Measurements from ENCODE around the gene ZPR1.
"Not testable (repeated sequence)": the region's sequence is repeated elsewhere in the genome, so short reads cannot be mapped to it uniquely, and the experiment has no call there.

Gene ZPR1

DNA sequence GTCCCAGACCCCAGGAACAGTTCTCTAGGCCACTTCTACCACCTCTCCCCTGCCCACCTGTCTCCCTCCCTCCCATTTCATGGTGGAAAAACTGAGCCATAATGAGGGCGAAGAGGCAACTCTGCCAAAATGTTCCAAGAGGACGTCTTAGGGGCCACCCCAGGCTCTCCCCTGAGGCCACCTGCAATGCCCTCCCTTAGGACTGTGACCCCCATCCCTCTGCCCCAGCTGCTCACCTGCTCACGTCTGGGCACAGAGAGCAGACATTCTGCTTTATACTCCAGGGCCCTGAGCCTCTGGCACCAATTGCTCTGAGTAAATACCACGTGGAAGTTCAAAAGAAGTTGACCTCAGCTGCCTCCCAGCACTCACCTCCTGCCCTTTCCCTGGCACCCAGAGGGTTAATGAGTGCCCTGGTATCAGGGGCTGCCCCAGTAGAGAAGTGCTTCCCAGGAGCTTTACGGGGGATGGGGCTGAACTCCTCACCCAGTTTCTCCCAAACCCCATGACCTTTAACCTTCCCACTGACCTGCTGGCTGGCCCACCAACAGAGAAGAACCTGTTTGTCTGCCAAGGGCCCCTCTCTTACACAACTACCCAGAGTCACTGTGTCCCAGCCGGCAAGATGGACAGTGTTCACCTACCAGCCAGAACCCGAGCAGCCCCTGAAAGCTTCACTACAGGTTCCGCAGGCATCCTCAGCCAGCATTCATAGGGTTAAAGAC, 4.5 kb upstream of the ZPR1 start:
- DNase-seq, result no peak

DNA sequence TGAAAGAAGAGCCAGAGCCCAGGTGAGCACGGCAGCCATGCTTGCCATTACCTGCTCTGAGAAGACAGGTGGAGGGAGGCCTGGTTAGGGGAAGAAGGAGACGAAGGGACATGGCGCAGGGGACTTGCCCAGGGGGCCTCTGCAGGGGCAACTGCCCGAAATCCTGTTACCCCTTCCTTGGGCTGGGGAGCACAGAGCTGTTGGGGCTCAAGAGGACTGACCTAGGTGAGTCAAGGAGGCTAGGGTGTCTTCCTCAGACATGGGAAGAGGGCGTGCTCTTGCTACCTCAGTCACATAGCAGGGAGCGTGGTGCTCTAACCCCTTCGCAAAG, 4.0 kb upstream of the ZPR1 start, which contains the start of gene APOA5:
Gene APOA5 (minus strand): TSS at position 67 of the 331 bp plus-strand sequence. CDS start 19 bp downstream, at position 48.
- DNase-seq, result no peak

DNA sequence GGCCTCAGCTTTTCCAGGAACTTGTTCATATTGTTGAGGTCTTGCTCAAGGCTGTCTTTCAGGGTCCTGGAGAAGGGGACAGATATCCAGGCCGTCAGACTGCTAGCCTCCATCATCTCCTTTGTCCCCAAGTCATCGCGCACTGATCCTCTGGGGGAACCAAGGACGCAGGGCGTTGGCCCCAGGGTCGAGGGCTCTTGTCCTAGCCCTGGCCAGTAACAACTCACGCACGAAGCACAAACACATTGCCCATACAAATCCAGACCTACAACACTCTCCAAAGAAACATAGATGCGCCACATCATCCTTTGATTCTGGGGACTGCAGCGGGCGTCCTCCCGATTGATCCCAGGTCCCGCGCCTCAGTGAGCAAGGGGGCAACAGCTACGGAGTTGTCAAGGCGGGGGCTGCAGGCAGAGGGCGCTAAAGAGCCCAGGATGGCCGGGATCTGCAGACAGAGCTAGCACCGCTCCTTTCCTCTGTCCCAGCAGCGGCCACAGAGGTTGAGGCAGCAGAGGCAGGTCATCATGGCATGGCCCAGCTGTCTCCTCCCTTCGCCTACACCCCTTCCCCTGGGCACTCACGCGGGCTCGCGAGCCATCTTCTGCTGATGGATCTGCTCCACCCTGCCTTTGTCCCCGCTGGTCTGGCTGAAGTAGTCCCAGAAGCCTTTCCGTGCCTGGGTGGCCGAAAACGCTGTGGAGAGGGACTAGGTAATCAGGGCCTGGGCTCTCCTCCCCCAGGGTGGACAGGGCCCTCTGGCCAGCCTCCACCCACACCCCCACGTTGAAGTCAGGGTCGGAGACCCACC, 3.4 kb upstream of the ZPR1 start:
- DNase-seq, result peak; percentile 83

DNA sequence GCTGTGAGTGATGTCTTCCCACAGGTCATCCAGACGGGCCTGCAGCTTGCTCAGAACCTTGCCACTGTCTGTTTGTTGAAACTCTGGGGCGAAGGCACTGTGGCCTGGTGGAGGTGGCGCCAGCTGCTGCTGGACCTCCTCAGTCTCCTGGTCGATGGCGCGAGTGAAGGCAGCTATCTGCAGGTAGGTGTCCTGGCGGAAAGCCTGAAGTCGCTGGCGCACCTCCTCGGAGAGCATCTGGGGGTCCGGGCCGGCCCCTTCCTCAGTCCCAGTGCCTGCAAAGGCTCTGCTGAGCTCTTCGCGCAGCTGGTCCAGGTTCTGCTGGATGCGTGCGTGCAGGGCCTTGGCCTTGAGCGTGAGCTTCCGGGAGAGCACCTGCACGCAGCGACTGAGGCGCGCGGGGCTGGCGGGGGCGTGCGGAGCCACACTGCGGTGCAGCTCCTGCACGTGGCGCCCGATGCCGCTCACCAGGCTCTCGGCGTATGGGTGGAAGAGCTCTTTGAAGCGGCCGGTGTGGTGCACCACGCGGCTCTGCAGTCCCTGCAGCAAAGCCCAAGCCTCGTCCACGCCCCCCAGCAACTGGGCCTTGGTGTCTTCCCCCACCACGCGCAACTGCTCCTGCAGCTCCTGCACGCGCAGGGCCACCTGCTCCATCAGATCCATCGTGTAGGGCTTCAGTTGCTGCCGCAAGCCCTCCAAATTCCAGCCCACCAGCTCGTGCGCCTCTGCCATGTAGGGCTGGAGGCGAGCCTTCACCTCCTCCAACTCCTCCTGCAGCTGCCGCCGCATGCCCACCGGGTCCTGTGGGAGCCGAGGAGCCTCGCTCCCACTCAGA, 2.6 kb upstream of the ZPR1 start:
- DNase-seq, result no peak

DNA sequence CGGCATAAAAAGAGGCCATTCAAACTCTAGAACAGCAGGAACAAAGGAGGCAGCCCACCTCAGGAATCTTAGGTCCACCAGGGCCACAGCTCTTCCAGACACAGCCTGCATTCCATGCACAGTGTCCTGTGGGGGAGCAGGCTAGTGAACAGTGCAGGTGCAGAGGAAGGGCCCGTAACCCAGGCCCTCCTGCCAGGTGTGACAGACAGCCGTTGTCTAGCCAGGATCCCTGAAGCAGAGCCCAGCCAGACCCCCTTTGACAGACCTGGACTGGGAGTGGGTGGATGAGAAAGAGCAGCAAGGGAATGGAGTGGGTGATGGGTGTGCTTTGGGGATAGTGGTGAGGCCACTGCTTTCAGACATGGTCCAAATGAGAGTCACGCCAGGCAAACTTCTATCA, 1.2 kb upstream of the ZPR1 start:
- DNase-seq, result no peak

DNA sequence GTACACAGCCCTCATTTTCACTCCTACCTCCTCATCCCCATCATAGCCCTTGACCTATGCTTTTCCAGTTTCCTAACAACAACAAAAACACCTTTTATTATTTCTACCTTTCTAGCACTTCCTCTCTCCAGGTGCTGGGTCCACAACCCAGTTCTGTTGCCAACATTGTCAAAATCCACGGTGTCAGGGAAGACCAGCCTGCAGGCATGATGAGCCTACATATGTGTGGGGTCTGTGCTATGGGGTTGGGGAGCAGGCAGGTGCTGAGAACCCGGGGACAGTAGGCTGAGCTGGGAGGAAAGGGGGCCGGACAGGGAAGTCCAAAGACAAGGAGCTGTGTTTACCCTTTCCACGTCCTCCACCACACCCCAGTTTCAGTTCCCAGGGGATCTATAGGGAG, 711 bp upstream of the ZPR1 start:
- DNase-seq, result no peak

DNA sequence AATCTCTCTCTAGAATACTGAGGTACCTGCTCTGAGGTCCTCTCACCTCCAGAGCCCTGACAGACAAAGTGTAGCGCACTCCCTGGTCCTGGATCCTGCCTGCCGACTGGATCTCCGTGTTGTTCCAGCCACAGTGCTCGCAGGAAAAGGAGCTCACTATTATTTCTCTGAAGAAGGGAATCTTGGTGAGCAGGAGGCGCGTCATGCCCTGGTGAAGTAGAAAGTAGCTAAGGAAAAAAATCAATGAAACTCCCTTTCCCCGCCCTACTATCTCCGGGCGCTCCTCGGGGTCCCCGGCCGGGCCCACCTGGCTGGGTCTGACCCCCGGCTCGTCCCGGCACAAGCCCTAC, 412 bp downstream of the ZPR1 start:
- DNase-seq, result no peak

DNA sequence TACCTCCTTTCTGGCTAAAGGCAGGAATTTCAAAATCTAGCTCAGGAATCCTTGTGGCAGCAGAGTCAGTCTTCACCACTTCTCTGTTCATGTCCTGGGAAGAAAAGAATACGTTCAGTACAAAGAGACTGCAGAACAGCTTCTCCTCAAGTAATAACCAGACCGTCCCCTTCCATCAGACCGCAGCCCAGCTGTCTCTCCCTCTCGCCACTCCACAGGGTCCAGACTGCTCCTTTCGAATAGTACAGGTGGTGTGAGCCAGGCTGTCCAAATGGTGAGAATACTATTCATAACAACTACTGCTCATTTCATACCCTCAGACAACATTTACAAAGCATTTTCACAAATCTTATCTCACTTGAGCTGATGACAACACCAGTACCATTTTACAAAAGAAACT, 857 bp downstream of the ZPR1 start:
- no peak for DNase-seq

DNA sequence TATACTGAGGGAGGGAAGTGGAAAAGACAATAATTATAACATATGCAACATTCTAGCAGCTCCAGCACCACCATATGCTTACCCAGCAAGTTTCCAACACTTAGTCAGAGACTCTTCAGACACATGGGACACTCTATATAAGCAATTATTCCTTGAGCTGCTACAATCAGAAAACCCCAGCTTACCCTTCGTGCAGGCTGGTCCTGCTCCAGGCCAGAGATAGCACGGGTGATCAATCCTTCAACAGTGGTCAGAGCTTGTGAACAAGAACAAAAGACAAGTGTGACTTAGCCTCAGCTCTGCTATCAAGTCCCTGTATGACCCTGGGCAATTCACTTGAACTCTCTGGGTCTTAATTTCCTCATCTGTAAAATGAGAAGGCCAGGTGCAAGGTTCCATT, 1.5 kb downstream of the ZPR1 start:
- DNase-seq, result no peak

DNA sequence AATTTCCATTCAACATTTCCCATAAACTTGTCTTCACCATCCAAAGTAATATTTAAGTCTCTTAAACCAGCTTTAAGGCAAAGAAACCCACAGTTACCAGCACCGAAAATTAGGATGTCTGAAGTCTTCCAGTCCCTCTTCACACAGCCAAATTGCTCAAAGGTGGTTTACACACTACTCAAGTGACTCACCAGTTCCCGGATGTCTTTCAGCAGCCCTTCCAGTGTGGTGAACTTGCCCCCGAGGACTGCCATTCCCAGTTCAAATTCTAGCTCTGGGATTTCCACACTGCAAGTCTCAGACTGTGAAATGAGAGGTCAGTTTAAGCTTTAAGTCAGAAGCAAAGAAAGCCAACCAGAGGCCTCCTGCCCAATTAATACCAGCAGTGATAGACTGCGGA, 5.1 kb downstream of the ZPR1 start:
- no peak for DNase-seq

DNA sequence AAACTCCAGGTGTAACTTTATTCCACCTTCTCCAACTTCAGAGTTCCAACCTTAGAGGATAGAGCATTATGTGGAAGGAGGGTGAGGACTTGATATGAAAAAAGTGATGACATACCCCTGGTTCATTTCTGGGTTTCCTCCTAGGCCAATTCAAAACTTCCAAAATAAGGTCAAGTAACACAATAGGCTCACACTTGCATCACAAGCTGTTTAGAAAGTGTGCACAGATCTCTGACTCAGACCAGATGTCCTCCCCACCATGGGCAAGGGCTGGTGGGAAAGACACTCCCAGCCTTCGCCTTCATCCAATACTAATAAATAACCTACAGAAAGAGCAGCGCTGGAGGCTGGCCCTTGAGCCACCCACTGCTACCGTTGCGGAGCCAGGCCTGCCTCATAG, 9.3 kb downstream of the ZPR1 start:
- DNase-seq, result no peak

DNA sequence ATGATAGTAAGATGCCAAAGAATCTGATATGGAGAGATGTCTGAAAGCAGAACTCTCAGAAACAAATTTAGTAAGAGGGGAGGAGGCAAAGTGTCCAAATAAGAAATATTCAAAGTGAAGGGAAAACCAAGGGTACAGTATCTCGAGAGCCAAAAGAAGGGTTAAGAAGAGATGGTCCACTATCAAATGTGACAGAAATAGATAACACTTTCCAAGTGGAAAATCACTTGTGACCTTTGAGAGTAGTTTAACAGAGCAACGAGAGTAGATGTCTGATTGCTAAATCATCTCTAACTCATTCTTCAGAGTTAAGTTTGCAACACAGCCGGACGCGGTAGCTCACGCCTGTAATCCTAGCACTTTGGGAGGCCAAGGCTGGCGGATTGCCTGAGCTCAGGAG, 10.8 kb downstream of the ZPR1 start:
- DNase-seq, result no peak

DNA sequence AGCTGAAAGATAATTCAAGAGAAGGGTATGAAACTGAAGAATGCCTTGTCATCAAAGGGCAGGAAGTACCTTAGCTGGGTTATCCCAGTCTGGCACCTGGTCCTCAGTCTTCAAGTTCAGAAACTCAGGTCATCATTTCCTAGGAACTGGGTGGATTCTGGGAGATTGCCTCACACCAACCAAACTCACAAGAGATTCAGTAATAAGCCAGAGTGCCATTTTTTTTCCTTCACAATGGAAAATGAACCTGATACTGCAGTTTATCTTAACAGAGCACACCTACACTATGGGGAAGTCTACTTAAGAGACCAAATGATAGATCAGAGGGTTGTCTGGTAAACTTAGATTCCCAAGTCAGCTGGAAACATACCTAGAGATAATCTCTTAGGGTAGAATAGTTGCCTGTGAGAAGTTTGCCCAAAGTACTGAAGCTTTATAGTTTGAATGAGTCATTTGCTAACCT, 11.3 kb downstream of the ZPR1 start:
- no peak for DNase-seq

DNA sequence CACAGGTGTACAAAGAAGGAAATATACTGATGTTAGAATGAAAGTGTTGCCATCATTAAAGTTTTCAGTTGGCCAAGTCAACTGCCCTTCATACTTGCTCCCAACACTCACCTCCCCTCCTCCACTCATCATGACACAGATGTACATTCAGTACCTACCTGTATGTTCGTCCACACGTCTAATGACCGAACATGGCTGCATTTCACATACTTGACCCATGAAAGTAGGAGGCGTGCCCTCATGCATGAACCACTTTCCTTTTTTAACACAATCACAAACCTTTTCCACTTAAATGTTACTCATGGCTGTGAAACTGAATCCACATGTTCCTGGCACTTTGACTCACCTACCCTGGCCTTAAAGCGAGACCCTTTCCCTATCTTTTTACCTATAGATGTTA, 11.8 kb downstream of the ZPR1 start:
- DNase-seq, result no peak

DNA sequence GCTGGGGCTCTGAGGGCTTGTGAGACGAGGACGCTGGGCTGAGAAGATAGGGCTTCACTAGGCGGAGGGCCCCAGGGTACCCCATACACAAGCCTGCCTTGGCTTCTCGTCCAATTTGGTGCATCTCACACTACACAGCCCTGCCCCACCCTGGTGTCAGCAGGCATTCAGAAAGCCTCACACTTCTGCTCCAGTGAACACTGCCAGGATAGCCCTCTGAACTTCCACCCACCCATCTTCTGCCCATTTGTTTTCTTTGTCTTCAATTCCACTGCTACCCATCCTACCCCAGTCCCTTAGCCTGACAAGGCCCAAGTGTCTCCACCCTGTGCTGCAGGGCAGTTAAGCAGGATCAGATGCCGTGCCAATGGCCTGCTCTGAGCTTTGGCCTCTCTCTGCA, 13.2 kb downstream of the ZPR1 start:
- DNase-seq, result no peak

DNA sequence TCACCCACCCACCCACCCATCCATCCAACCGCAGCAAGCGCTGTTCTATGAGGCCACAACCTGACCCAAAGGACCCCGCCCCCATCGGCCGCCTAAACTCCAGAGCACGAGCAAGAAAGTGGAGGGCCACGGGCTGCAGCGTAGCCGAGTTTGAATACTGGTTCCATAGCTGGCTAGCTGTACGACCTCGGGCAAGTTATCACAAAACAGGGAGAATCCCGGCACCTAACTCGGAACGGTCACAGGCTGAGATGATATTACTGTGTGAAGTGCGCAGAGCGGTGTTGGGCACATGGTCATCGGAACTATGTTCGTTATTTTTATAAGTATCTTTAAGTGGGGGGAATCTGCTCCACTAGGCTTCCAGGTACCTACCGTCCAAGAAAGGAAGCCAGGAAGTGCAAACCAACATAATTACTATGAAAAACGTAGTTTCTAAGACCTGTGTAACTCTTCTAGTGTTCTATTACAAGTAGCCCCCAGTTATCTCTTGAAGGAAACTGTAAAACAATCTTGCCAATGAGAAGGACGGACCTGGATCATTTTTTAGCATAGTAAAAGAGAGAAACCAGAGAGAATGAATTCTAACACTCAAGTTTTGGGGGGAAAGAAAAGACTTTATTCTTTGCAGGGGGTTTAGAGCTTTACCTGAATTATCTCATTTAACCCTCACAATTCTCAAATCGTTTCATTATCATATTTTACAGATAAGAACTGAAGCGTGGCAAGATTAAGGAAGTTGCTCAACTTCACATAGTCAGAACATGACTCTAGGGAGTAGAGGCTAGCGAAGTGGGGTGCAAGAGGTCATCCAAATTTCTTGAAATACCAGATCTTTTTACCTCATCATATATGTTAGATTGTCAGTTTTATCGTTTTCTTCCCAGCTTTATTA, 14.4 kb downstream of the ZPR1 start:
- DNase-seq, result no peak

DNA sequence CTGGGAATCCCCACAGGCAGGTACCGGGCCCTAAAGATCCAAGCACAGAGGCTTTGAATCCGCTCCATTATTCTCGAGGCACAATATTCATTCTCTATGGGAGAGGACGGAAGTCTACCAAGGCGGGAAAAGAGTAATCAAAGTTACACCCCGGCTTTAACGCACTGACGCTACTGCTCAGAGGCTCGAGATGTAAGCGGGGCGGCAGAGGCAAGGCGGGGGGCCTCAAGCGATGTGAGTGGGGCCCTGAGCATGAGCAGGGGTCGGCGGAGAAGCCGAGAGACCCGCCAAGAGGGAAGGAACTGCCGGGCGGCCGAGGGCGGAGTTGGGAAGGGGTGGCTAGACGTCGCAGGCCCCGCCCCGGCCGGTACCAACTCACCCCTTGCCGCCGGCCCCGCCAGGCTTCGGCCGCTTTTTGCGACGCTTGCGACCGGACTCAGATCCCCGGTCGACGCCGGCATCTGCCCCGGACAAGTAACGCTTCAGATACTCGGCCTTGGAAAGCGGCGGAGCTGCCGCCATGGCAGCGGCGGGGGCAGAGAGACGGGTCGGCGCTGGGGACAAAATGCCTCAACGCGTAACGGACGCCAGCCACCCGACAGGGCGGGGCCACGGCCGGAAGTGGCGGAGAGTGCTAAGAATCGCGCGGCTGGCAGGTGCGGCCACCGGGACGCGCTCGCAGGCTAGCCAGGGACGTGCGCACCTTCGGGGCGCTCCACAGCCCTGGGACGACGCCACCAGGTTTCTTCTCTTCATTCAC, 15.2 kb downstream of the ZPR1 start, which contains the start of gene BUD13:
Gene BUD13 (minus strand): TSS at position 545 of the 760 bp plus-strand sequence. CDS start 23 bp downstream, at position 522.
- DNase-seq, result peak; percentile 88

DNA sequence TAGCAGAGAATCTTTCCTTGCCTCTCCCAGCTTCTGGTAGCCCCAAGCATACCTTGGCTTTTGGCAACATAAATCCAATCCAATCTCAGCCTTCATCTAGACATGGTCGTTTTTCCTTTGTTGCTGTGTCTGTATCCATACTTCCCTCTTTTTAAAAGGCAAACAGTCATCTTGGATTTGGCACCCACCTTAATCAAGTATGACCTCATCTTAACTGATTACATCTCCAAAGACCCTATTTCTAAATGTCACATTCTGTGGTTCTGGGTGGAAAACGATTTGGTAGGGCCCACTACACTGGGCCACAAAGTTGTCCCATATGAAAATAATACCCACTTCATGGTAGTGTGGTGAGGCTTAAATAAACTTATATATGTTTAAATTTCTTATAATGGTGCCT, 15.9 kb downstream of the ZPR1 start:
- DNase-seq, result no peak

DNA sequence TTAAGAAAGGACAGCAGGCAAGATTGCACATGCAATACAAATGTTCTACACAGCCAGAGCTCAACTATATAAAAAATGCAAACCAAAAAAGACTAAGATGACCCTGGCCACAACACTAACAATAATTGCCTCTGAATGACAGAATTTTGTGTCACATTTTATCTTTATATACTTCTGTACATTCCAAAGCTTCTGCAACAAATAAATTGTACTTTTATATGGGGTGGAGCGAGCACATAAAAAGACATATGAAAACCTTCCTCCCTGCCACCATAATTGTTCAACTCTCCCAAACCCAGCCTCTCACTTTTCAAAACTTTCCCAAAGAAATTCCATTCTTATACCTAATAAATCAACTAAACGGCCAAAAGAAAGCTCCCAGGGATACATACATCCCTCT, 25.7 kb downstream of the ZPR1 start:
- DNase-seq, result no peak

DNA sequence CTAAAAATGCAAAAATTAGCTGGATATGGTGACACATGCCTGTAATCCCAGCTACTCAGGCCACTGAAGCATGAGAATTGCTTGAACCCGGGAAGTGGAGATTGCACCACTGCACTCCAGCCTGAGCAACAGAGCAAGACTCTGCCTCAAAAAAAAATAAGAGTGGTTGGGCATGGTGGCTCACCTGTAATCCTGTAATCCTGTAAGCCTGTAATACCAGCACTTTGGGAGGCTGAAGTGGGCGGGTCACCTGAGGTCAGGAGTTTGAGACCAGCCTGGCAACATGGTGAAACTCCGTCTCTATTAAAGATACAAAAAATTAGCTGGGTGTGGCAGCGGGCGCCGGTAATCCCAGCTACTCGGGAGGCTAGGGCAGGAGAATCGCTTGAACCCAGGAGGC, 31.8 kb downstream of the ZPR1 start:
- DNase-seq, result not testable (repeated sequence)

DNA sequence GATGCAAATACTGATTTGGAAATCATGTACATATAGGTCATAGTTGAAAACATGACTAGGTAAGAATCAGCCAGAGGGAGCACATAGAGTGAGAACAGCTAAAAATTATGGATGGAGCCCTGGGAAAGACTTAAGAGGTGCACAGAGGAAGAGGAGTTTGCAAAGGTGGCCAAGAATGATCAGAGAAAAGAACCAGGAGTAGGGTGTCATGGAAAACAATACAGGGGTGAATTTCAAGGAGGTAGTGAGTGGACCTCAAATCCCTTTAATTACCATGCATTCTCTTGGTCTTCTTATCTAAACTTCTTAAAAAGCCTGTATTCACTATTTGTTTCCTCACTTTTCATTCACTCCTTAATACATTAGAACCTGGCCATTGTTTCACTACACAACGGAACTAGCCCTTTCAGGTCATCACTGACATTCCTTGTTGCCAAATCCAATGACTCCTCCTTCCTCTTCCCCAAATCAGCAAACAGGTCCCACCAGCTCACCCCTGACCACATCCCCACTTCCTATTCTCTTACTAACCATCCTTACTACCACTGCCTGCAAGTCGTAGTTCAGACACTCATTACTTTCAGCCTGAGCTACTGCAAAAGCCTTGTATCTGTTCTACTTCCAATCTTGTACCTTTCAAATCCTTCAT, 37.6 kb downstream of the ZPR1 start:
- DNase-seq, result no peak

Data from NCI-H1092 (cell line).